WTC11 (cell line): ENCODE results near the gene ARHGAP18. TPM values are rescaled to one million over a fixed set of nuclear protein-coding genes. Genes with fewer than 3 reads are reported as not detected.

Experiments
- ATAC-seq: fragments of 200-7000 bp; cut with Tn5 transposase; 2 replicates; pipeline ENCODE4 v1.10.0; 2021; ENCODE audit warnings: mild to moderate bottlenecking, moderate library complexity
- CTCF ChIA-PET: fragments of 300-600 bp; sonication (Branson Sonifier 250); formaldehyde crosslinking; loops from one replicate; lab custom pipeline; 2021; ENCODE audit warnings: antibody characterized with exemption; lab: Charles Lee
- POLR2A ChIA-PET: fragments of 350-600 bp; sonication (Branson Sonifier 250); formaldehyde crosslinking; loops from one replicate; lab custom pipeline; 2021; ENCODE audit warnings: antibody characterized with exemption; lab: Charles Lee
- DNase-seq: peaks from one replicate; pipeline ENCODE4 v3.0.0; 2021; ENCODE audit warnings: low spot score
- H3K27ac Mint-ChIP-seq: 2 replicates; pipeline ENCODE4 v1.8.0; 2021; ENCODE audit warnings: mixed read lengths
- H3K27me3 Mint-ChIP-seq: 2 replicates; pipeline ENCODE4 v1.8.0; 2021; ENCODE audit warnings: low read depth, mild to moderate bottlenecking, moderate library complexity, mixed read lengths
- H3K36me3 Mint-ChIP-seq: 2 replicates; pipeline ENCODE4 v1.8.0; 2021; ENCODE audit warnings: mixed read lengths
- H3K4me1 Mint-ChIP-seq: 2 replicates; pipeline ENCODE4 v1.8.0; 2022; ENCODE audit warnings: mixed read lengths
- H3K4me3 Mint-ChIP-seq: 2 replicates; pipeline ENCODE4 v1.8.0; 2021; ENCODE audit warnings: mild to moderate bottlenecking, moderate library complexity, mixed read lengths
- H3K9me3 Mint-ChIP-seq: 2 replicates; pipeline ENCODE4 v1.8.0; 2021; ENCODE audit warnings: mixed read lengths
- CREB1 ChIP-seq: sonication (generic); formaldehyde crosslinking; IDR thresholded peaks from 2 replicates; pipeline ENCODE4 v1.8.0; 2023; ENCODE audit warnings: mild to moderate bottlenecking, missing genetic modification reagents
- FOXJ3 ChIP-seq: sonication (generic); formaldehyde crosslinking; IDR thresholded peaks from 2 replicates; pipeline ENCODE4 v1.9.0; 2021; ENCODE audit warnings: missing genetic modification reagents, mild to moderate bottlenecking, borderline replicate concordance
- FOXK1 ChIP-seq: sonication (generic); formaldehyde crosslinking; IDR thresholded peaks from 2 replicates; pipeline ENCODE4 v1.8.0; 2022; ENCODE audit warnings: mild to moderate bottlenecking, moderate library complexity, missing genetic modification reagents
- GTF2I ChIP-seq: fragments of 250-450 bp; sonication (Bioruptor Pico); conservative IDR thresholded peaks from 2 replicates; pipeline ENCODE4 v1.4.0; 2021; ENCODE audit warnings: mild to moderate bottlenecking
- JUN ChIP-seq: sonication (generic); formaldehyde crosslinking; IDR thresholded peaks from 2 replicates; pipeline ENCODE4 v1.8.0; 2023; ENCODE audit warnings: mild to moderate bottlenecking, missing genetic modification reagents
- MXD4 ChIP-seq: fragments of 250-450 bp; sonication (Bioruptor Pico); IDR thresholded peaks from 2 replicates; pipeline ENCODE4 v1.8.0; 2021; ENCODE audit warnings: mild to moderate bottlenecking, moderate library complexity, borderline replicate concordance
- OVOL2 ChIP-seq: fragments of 250-450 bp; sonication (Bioruptor Pico); IDR thresholded peaks from 2 replicates; pipeline ENCODE4 v1.9.0; 2021; ENCODE audit warnings: mild to moderate bottlenecking, borderline replicate concordance
- TEAD1 ChIP-seq: sonication (generic); formaldehyde crosslinking; IDR thresholded peaks from 2 replicates; pipeline ENCODE4 v1.8.0; 2022; ENCODE audit warnings: mild to moderate bottlenecking, missing genetic modification reagents
- TEAD4 ChIP-seq: sonication (generic); formaldehyde crosslinking; IDR thresholded peaks from 2 replicates; pipeline ENCODE4 v1.8.0; 2022; ENCODE audit warnings: mild to moderate bottlenecking, missing genetic modification reagents
- TP53 ChIP-seq: sonication (generic); formaldehyde crosslinking; IDR thresholded peaks from 2 replicates; pipeline ENCODE4 v1.8.1; 2023; ENCODE audit warnings: mild to moderate bottlenecking, missing genetic modification reagents
- ZBTB21 ChIP-seq: sonication (generic); formaldehyde crosslinking; IDR thresholded peaks from 2 replicates; pipeline ENCODE4 v1.8.1; 2023; ENCODE audit warnings: mild to moderate bottlenecking, missing genetic modification reagents, borderline replicate concordance
- ZNF121 ChIP-seq: sonication (generic); formaldehyde crosslinking; IDR thresholded peaks from 2 replicates; pipeline ENCODE4 v1.8.0; 2023; ENCODE audit warnings: missing genetic modification reagents
- ZNF138 ChIP-seq: sonication (generic); formaldehyde crosslinking; conservative IDR thresholded peaks from 2 replicates; pipeline ENCODE4 v1.8.1; 2022; ENCODE audit warnings: mild to moderate bottlenecking, moderate library complexity, missing genetic modification reagents
- ZNF423 ChIP-seq: fragments of 250-450 bp; sonication (Bioruptor Pico); IDR thresholded peaks from 2 replicates; pipeline ENCODE4 v2.1.2; 2022; ENCODE audit warnings: mild to moderate bottlenecking, moderate library complexity
- total RNA-seq: library from RNA; stranded (reverse); gene quantifications from 3 replicates; pipeline ENCODE4 v1.2.3, GENCODE V29; 2021
- TF ChIP-seq, protein P1 (sequence below): sonication (generic); formaldehyde crosslinking; IDR thresholded peaks from 2 replicates; pipeline ENCODE4 v1.8.1; 2023; ENCODE audit warnings: mild to moderate bottlenecking, missing genetic modification reagents, moderate library complexity
- TF ChIP-seq, protein P2 (sequence below): fragments of 250-450 bp; sonication (Bioruptor Pico); conservative IDR thresholded peaks from 2 replicates; pipeline ENCODE4 v1.9.0; 2021; ENCODE audit warnings: mild to moderate bottlenecking
- TF ChIP-seq, protein P3 (sequence below): sonication (generic); formaldehyde crosslinking; IDR thresholded peaks from 2 replicates; pipeline ENCODE4 v1.8.1; 2022; ENCODE audit warnings: mild to moderate bottlenecking, moderate library complexity, missing genetic modification reagents
- TF ChIP-seq, protein P4 (sequence below): sonication (generic); formaldehyde crosslinking; IDR thresholded peaks from 2 replicates; pipeline ENCODE4 v1.8.1; 2023; ENCODE audit warnings: mild to moderate bottlenecking, missing genetic modification reagents
- TF ChIP-seq, protein P5 (sequence below): fragments of 250-450 bp; sonication (Bioruptor Pico); IDR thresholded peaks from 2 replicates; pipeline ENCODE4 v1.9.0; 2021; ENCODE audit warnings: mild to moderate bottlenecking, borderline replicate concordance

Gene ARHGAP18
- total RNA-seq, 1 experiment from 2014 or later = 4.6 TPM

DNA sequence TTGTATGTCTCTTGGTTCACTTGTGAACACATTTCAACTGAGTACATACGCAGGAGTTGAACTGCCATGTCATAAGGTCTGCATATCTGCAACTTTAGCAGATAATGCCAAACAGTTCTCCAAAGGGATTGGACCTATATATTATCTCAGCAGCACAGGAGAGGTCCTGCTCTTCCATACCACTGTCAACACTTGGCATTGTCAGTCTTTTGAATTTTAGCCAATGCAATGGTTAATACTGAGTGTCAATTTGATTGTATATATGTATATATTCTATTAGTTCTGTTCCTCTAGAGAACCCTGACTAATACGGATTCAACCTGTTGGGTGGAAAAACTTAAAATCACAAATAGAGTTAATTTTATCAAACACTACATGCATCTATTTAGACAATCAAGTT lies 26.1 kb upstream of the ARHGAP18 start:
- ATAC-seq = no peak
- ChIA-PET CTCF (interaction anchor here (1.6 kb wide), 1 partner anchor 39 kb away, joined by 6 read pairs; no protein-coding TSS in a partner anchor), POLR2A (no interaction called here)
- H3K4me3 Mint-ChIP-seq = no peak overlapping the region
- TF ChIP-seq ZNF423 (no peak), MXD4 (CRISPR knock-in tag) (no peak), TEAD4 (CRISPR knock-in tag) (no peak), TEAD1 (CRISPR knock-in tag) (no peak)
- TF ChIP-seq, protein P1, sequence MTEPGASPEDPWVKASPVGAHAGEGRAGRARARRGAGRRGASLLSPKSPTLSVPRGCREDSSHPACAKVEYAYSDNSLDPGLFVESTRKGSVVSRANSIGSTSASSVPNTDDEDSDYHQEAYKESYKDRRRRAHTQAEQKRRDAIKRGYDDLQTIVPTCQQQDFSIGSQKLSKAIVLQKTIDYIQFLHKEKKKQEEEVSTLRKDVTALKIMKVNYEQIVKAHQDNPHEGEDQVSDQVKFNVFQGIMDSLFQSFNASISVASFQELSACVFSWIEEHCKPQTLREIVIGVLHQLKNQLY = no peak
- TF ChIP-seq, protein P2, sequence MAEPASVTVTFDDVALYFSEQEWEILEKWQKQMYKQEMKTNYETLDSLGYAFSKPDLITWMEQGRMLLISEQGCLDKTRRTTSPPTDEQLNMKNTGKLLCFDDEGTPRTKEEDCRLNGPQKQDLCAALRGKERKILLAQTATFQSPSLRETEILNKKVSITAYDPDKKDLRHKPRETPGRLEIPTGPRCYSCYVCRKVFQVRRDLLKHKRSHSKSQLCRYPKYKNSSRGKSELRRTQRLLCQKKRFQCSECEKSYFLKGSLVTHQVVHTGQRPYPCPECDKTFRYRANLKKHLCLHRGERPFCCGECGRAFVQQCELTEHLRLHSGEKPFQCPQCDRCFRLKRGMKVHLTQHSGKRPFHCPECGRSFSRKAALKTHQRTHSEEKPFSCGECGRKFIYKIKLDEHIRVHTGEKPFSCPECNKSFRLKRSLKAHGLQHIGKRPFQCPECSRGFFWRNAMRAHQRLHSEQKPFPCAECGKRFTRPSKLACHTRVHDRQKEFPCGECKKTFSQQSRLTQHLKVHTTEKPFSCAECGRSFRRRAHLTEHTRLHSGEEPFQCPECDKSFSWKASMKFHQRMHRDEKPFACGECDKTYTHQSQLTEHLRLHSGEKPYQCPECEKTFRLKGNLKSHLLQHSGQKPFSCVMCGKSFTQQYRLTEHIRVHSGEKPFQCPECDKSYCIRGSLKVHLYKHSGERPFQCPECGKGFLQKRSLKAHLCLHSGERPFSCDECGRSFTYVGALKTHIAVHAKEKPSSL (CRISPR knock-in tag) = no peak
- no peak for DNase-seq
- H3K27ac Mint-ChIP-seq = no peak overlapping the region
- 0 out of 2 replicates have a peak, but pooled peaks cover 5% of the 10 kb centered on the region for H3K9me3 Mint-ChIP-seq
- H3K4me1 Mint-ChIP-seq = no peaks in the 10 kb centered on the region
- H3K27me3 Mint-ChIP-seq = no peaks in the 10 kb centered on the region
- H3K36me3 Mint-ChIP-seq = no peaks in the 10 kb centered on the region

DNA sequence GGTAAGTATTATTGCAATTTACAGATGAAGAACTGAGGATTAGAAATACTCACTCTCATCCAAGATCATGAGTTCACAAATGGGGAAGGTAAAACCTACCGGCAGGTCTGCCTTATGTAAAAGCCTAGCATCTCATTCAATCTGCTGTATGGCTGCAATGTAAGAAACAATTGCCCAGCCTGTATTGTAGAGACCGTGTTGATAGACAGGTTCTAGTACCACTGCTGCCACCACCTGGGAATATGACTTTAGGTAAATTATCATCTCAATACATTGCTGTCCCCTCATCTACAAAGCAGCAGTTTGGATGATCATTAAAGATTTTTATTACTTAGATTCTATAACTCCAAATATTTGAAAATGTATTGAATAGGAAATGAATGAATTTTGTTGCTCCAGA lies 23.3 kb upstream of the ARHGAP18 start:
- POLR2A ChIA-PET = no interaction called here
- TF ChIP-seq FOXJ3 (CRISPR knock-in tag) (no peak), ZBTB21 (CRISPR knock-in tag) (no peak), ZNF138 (CRISPR knock-in tag) (no peak), GTF2I (no peak), FOXK1 (CRISPR knock-in tag) (no peak), TP53 (CRISPR knock-in tag) (no peak), OVOL2 (CRISPR knock-in tag) (no peak), CREB1 (CRISPR knock-in tag) (no peak), JUN (no peak), ZNF121 (CRISPR knock-in tag) (no peak)
- TF ChIP-seq, protein P3, sequence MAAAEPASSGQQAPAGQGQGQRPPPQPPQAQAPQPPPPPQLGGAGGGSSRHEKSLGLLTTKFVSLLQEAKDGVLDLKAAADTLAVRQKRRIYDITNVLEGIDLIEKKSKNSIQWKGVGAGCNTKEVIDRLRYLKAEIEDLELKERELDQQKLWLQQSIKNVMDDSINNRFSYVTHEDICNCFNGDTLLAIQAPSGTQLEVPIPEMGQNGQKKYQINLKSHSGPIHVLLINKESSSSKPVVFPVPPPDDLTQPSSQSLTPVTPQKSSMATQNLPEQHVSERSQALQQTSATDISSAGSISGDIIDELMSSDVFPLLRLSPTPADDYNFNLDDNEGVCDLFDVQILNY (CRISPR knock-in tag) = no peak
- TF ChIP-seq, protein P4, sequence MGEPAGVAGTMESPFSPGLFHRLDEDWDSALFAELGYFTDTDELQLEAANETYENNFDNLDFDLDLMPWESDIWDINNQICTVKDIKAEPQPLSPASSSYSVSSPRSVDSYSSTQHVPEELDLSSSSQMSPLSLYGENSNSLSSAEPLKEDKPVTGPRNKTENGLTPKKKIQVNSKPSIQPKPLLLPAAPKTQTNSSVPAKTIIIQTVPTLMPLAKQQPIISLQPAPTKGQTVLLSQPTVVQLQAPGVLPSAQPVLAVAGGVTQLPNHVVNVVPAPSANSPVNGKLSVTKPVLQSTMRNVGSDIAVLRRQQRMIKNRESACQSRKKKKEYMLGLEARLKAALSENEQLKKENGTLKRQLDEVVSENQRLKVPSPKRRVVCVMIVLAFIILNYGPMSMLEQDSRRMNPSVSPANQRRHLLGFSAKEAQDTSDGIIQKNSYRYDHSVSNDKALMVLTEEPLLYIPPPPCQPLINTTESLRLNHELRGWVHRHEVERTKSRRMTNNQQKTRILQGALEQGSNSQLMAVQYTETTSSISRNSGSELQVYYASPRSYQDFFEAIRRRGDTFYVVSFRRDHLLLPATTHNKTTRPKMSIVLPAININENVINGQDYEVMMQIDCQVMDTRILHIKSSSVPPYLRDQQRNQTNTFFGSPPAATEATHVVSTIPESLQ (CRISPR knock-in tag) = no peak
- TF ChIP-seq, protein P5, sequence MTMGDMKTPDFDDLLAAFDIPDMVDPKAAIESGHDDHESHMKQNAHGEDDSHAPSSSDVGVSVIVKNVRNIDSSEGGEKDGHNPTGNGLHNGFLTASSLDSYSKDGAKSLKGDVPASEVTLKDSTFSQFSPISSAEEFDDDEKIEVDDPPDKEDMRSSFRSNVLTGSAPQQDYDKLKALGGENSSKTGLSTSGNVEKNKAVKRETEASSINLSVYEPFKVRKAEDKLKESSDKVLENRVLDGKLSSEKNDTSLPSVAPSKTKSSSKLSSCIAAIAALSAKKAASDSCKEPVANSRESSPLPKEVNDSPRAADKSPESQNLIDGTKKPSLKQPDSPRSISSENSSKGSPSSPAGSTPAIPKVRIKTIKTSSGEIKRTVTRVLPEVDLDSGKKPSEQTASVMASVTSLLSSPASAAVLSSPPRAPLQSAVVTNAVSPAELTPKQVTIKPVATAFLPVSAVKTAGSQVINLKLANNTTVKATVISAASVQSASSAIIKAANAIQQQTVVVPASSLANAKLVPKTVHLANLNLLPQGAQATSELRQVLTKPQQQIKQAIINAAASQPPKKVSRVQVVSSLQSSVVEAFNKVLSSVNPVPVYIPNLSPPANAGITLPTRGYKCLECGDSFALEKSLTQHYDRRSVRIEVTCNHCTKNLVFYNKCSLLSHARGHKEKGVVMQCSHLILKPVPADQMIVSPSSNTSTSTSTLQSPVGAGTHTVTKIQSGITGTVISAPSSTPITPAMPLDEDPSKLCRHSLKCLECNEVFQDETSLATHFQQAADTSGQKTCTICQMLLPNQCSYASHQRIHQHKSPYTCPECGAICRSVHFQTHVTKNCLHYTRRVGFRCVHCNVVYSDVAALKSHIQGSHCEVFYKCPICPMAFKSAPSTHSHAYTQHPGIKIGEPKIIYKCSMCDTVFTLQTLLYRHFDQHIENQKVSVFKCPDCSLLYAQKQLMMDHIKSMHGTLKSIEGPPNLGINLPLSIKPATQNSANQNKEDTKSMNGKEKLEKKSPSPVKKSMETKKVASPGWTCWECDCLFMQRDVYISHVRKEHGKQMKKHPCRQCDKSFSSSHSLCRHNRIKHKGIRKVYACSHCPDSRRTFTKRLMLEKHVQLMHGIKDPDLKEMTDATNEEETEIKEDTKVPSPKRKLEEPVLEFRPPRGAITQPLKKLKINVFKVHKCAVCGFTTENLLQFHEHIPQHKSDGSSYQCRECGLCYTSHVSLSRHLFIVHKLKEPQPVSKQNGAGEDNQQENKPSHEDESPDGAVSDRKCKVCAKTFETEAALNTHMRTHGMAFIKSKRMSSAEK (CRISPR knock-in tag) = no peak
- TF ChIP-seq, all 79 proteins: peak for 0
- no peak overlapping the region for H3K27ac Mint-ChIP-seq
- 0 out of 2 replicates have a peak, but pooled peaks cover 5% of the 10 kb centered on the region for H3K9me3 Mint-ChIP-seq
- ATAC-seq (no peak), DNase-seq (no peak)
- H3K27me3 Mint-ChIP-seq = no peaks in the 10 kb centered on the region
- H3K4me1 Mint-ChIP-seq = peaks cover 13% of the 10 kb centered on the region; the same call in 1 of the 2 replicates
- CTCF ChIA-PET = no interaction called here
- no peaks in the 10 kb centered on the region for H3K36me3 Mint-ChIP-seq
- H3K4me3 Mint-ChIP-seq = no peak overlapping the region
